Subcutaneous adipose tissue (tissue), 4 donors: ENCODE results near the gene PGBD5. TPM values are rescaled to one million over a fixed set of nuclear protein-coding genes. Genes with fewer than 3 reads are reported as not detected.

Source experiments
- CTCF ChIP-seq: fragments of 450-650 bp; IDR thresholded peaks from one replicate; pipeline ENCODE4 v1.5.1; 2016; ENCODE audit warnings: low read depth, mild to moderate bottlenecking, control low read depth, antibody characterized with exemption, moderate library complexity
- total RNA-seq, 4 donors: library from RNA; depleted of rRNA; stranded (reverse); fragments of >200 nt; gene quantifications; one replicate each; pipeline ENCODE4 v1.1.0, GENCODE V29; 2016

The PGBD5 gene
- total RNA-seq, result 1 to 10 TPM in 1 of 4 donors, under 1 TPM in 3; under 0.01 to 5.9 (median 0.27) TPM

GRCh38 chr1:230426246-230427093 lies at the start of gene PGBD5:
PGBD5 (minus strand) TSS chr1:230426332; CDS start chr1:230425928, 404 bp downstream.
- no peak for TF ChIP-seq CTCF

- TF ChIP-seq CTCF, result no peak
Observed at GRCh38 chr1:230469271-230469670, 43.1 kb upstream of the PGBD5 start.

- no peak for TF ChIP-seq CTCF
Observed at GRCh38 chr1:230465691-230466090, 39.6 kb upstream of the PGBD5 start.

GRCh38 chr1:230464671-230465070 lies 38.5 kb upstream of the PGBD5 start:
- TF ChIP-seq CTCF, result no peak

GRCh38 chr1:230463760-230464159 lies 37.6 kb upstream of the PGBD5 start:
- no peak for TF ChIP-seq CTCF

GRCh38 chr1:230463326-230463725 lies 37.2 kb upstream of the PGBD5 start:
- no peak for TF ChIP-seq CTCF

GRCh38 chr1:230459465-230459864 lies 33.3 kb upstream of the PGBD5 start:
- no peak for TF ChIP-seq CTCF
